HG02973 (cell line): Measurements from ENCODE around the gene ZNF217.
"Not testable (repeated sequence)": the region's sequence is repeated elsewhere in the genome, so short reads cannot be mapped to it uniquely, and the experiment has no call there.

Source experiments
- ATAC-seq: cut with Tn5 transposase; IDR thresholded peaks from one replicate; pipeline ENCODE4 v1.9.1; 2021; ENCODE audit warnings: moderate library complexity; ENCODE audit not compliant: unreplicated experiment

Gene ZNF217

DNA sequence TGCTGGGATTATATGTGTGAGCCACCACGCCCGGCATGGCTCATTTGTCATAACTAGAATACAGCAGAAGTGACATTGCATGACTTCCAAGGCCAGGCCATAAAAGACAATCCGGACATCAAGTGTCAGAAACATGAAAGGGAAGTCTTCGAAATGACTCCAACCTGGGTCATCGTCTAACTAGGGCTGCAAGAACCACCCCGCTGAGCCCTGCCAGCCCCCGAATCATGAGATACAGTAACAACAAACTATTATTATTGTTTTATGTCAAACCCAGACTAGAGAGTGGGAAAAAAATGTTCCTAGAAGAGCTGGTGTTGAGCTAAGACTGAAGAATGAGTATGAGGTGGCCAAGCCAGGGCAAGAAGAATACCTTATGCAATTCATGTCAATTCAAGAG is 59.6 kb downstream of the ZNF217 start:
- ATAC-seq = no peak

DNA sequence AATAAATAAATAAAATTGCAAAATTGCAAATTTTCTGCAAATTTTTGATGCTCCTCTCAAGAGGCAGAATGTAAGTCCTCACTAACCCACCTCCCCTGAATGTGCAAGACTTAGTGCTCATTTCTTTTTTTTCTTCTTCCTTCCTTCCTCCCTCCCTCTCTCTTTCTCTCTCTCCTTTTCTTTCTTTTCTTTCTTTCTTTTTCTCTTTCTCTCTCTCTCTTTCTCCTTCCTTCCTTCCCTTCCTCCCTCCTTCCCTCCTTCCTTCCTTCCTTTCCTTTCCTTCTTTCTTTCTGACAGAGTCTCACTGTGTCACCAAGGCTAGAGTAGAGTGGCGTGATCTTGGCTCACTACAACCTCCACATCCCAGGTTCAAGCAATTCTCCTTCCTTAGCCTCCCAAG is 60.1 kb downstream of the ZNF217 start:
- no peak for ATAC-seq

DNA sequence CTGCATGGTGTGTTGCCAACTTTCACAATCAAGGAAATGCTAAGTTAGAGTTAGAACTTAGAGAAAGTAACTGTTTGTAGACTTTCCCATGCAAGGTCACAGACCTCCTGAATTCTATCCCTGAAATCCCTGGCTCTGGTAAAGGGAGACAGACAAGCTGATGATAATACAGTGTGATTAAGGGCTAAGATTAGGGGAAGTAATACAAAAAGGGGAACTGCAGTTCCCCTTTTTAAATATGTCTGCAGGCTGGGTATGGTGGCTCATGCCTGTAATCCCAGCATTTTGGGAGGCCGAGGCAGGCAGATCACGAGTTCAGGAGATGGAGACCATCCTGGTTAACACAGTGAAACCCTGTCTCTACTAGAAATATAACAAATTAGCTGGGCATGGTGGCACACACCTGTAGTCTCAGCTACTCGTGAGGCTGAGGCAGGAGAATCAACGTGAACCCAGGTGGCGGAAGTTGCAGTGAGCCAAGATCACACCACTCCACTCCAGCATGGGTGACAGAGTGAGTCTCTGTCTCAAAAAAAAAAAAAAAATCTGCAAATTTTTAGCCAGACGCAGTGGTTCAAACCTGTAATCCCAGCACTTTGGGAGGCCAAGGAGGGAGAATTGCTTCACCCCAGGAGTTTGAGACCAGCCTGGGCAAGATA is 60.9 kb downstream of the ZNF217 start:
- not testable (repeated sequence) for ATAC-seq

DNA sequence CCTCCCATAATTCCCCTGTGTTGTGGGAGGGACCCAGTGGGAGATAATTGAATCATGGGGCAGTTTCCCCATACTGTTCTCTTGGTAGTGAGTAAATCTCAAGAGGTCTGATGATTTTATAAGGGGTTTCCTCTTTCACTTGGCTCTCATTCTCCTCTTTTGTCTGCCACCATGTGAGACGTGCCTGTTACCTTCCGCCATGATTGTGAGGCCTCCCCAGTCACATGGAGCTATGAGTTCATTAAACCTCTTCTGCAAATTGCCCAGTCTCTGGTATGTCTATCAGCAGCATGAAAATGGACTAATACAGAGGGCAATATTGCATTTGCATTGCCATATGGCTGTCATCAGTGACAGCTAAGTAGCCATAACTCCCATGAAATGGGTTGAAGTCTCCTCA is 63.2 kb downstream of the ZNF217 start:
- no peak for ATAC-seq

DNA sequence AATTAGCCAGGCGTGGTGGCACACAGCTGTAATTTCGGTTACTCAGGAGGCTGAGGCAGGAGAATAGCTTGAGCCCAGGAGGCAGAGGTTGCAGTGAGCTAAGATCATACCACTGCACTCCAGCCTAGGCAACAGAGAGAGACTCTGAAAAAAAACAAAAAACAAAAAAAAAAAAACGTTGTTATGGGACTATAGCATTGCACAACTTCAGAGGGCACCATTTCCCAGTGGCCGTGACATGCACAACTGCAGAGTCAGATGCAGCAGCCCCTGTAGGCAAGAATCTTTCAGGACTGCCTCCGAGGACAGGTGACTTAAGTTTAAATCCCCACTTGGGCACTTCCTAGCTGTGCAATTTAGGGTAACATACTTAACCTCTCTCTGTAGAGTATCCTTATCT is 64.0 kb downstream of the ZNF217 start:
- no peak for ATAC-seq

DNA sequence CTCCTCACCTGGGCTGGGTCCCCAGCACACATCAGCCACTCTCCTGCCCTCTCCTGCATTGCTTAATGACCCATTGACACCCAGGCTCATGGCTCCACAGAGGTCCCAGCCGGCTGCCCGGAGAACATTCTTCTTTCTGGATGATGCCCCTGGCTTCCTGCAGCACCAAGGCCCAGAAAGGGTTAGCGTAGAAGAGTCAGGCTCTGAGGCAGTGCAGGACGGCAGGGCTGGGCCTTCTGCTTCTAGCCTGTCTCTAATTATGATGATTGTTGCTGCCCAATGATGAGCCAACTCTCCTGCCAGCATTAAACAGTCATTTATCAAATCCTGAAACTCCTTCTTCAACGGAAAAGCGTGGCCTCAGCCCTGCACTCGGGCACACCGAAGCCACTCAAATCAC is 66.4 kb downstream of the ZNF217 start:
- no peak for ATAC-seq

DNA sequence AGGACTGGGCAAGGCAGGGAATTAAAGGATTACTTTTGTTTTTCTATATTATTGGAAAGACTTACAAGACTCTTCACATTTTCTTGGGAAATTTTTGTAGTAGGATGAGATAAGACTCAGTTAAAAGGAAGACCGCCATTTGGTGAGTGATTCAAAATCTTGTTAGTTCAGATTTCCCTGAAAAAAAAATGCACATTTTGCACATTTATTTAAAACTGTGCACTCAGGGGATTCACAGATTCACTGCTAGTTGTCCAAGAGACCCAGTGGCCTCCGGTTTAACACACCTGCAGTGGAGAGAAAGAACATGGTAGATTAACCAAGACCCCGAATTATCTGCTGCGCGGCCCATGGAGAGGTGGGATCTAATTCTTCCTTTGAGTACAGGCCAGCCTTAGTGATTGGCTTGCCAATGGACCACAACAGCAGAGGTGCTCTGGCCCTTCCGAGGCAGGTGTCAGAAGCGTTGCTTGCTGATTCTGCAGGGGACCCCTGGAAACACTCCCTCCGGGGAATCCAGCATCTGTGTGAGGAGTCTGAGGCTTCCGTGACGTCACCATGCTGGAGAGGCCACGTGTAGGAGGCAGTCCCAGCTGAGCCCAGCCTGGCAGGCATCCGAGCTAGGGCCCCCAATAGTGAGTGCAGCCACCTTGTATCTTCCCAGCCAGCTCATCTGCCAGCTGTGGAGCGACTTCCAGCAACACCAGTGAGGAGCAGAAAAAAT is 68.9 kb downstream of the ZNF217 start:
- ATAC-seq = no peak

DNA sequence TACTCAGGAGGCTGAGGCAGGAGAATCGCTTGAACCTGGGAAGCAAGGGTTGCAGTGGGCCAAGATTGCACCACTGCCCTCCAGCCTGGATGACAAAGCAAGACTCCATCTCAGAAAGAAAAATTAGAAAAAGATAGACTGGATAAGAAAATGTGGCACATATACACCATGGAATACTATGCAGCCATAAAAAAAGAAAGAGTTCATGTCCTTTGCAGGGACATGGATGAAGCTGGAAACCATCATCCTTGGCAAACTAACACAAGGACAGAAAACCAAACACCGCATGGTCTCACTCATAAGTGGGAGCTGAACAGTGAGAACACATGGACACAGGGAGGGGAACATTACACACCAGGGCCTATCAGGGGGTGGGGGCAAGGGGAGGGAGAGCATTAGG is 70.0 kb downstream of the ZNF217 start:
- ATAC-seq = not testable (repeated sequence)

DNA sequence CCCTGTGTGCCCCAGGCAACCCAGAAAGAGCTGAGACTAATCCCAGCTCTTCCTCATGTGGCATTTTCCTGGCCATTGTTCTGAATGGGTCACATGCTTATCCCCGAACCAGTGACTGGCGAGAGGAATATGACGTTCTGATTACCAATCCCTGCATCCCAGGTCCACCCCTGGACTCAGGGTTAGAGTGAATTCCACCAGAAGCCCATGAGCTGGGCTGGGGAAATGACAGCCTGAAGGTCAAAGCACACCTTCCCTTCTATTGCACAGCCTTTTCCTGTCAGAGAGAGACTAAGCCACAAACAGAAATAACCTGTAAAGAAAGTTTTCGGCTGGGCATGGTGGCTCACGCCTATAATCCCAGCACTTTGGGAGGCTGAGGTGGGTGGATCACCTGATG is 70.9 kb downstream of the ZNF217 start:
- ATAC-seq = no peak

DNA sequence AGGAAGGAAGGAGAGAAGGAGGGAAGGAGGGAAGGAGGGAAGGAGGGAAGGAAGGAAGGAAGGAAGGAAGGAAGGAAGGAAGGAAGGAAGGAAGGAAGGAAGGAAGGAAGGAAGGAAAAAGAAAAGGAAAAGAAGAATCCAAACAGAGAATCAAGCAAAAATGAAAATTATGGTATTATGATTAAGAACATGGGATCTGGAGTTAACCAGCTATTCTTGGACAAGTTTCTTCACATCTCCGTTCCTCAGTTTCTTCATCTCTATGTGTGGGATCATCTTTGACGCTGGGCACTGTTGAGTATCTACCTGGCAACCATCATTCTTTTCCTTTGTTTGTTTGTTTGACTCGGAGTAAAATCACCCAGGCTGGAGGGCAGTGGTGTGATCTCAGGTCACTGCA is 71.6 kb downstream of the ZNF217 start:
- ATAC-seq = no peak

DNA sequence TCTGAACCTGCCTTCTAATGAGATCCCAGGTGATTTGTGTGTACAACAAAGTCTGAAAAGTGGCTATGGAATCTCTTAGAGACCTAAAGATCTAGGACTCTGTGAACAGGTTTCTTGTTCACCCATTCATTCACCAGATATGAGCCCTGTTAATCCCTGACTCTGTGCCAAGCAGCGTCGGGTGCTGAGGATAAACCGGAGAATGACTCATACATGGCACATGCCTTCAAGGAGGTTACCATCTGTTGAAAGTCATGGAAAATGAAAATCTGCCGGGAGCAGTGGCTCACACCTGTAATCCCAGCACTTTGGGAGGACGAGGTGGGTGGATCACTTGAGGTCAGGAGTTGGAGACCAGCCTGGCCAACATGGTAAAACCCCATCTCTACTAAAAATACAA is 72.2 kb downstream of the ZNF217 start:
- ATAC-seq = not testable (repeated sequence)

DNA sequence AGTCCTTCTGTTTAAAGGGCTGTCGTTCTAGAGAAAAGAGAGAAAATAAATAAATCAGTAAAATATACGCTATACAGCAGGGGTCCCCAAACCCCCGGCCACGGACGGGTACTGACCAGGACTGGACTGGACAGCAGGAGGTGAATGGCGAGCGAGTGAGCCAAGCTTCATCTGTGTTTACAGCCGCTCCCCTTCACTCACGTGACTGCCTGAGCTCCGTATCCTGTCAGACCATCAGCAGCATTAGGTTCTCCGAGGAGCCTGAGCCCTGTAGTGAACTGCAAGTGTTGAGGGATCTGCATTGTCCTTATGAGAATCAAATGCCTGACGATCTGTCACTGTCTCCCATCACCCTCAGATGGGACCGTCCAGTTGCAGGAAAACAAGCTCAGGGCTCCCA is 76.5 kb downstream of the ZNF217 start:
- no peak for ATAC-seq
